Measurements from ENCODE around the gene WDR7.

WDR7 gene

GRCh38 chr18:56913941-56914340, 262.8 kb downstream of the WDR7 start:
- no peaks in the 10 kb centered on the region for H3K27me3 ChIP-seq (replicated peaks; ENCODE audit: insufficient read depth, low read length)
- no peaks in the 10 kb centered on the region for H3K9me3 ChIP-seq (replicated peaks; ENCODE audit: insufficient read depth, low read length)
- no peak overlapping the region for H3K27ac ChIP-seq (ENCODE audit: low read length)
- H3K79me2 ChIP-seq (ENCODE audit: low read length), result no peaks in the 10 kb centered on the region
- DNase-seq, result no peak
- no peak for TF ChIP-seq CTCF (IDR thresholded peaks at IDR 0.05; ENCODE audit: low read length)
- TF ChIP-seq EZH2 (optimal IDR thresholded peaks at IDR 0.05; ENCODE audit: low read depth, low read length), result no peak
- TF ChIP-seq EZH2phosphoT487 (IDR thresholded peaks at IDR 0.05; ENCODE audit: low read length), result no peak
- no peak overlapping the region for H3K4me2 ChIP-seq (ENCODE audit: low read depth, low read length)
- H2AFZ ChIP-seq (ENCODE audit: low read length), result no peak overlapping the region
- no peak overlapping the region for H3K4me3 ChIP-seq (ENCODE audit: low read length)
- no peaks in the 10 kb centered on the region for H3K36me3 ChIP-seq (replicated peaks; ENCODE audit: insufficient read depth, low read length)
- H3K9ac ChIP-seq (ENCODE audit: low read length), result no peak overlapping the region
- no peaks in the 10 kb centered on the region for H3F3A ChIP-seq (ENCODE audit: insufficient read depth, low read length)
- no peaks in the 10 kb centered on the region for H3K4me1 ChIP-seq (ENCODE audit: low read length)
- no peaks in the 10 kb centered on the region for H4K20me1 ChIP-seq (ENCODE audit: insufficient read depth, low read length)
- no peaks in the 10 kb centered on the region for H3K9me2 ChIP-seq (replicated peaks; ENCODE audit: insufficient read depth, low read length)

GRCh38 chr18:56919190-56919589, 268.0 kb downstream of the WDR7 start:
- Histone ChIP-seq H4K20me1 (ENCODE audit: insufficient read depth, low read length) (no peaks in the 10 kb centered on the region), H3F3A (ENCODE audit: insufficient read depth, low read length) (no peaks in the 10 kb centered on the region), H3K4me3 (ENCODE audit: low read length) (no peak overlapping the region), H3K4me2 (ENCODE audit: low read depth, low read length) (no peak overlapping the region), H3K9me2 (replicated peaks; ENCODE audit: insufficient read depth, low read length) (no peaks in the 10 kb centered on the region), H3K79me2 (ENCODE audit: low read length) (no peaks in the 10 kb centered on the region), H3K27ac (ENCODE audit: low read length) (no peak overlapping the region), H3K27me3 (replicated peaks; ENCODE audit: insufficient read depth, low read length) (no peaks in the 10 kb centered on the region), H2AFZ (ENCODE audit: low read length) (no peak overlapping the region), H3K9ac (ENCODE audit: low read length) (no peak overlapping the region), H3K36me3 (replicated peaks; ENCODE audit: insufficient read depth, low read length) (no peaks in the 10 kb centered on the region), H3K4me1 (ENCODE audit: low read length) (no peaks in the 10 kb centered on the region), H3K9me3 (replicated peaks; ENCODE audit: insufficient read depth, low read length) (no peaks in the 10 kb centered on the region)
- DNase-seq, result no peak
- TF ChIP-seq CTCF (IDR thresholded peaks at IDR 0.05; ENCODE audit: low read length) (no peak), EZH2 (optimal IDR thresholded peaks at IDR 0.05; ENCODE audit: low read depth, low read length) (no peak), EZH2phosphoT487 (IDR thresholded peaks at IDR 0.05; ENCODE audit: low read length) (no peak)

GRCh38 chr18:56921896-56922480, 270.8 kb downstream of the WDR7 start:
- Histone ChIP-seq H3K27ac (ENCODE audit: low read length) (no peak overlapping the region), H3K9ac (ENCODE audit: low read length) (no peak overlapping the region), H3F3A (ENCODE audit: insufficient read depth, low read length) (no peaks in the 10 kb centered on the region), H3K27me3 (replicated peaks; ENCODE audit: insufficient read depth, low read length) (no peaks in the 10 kb centered on the region), H3K4me3 (ENCODE audit: low read length) (no peak overlapping the region), H3K4me2 (ENCODE audit: low read depth, low read length) (no peak overlapping the region), H3K9me3 (replicated peaks; ENCODE audit: insufficient read depth, low read length) (no peaks in the 10 kb centered on the region), H3K79me2 (ENCODE audit: low read length) (no peaks in the 10 kb centered on the region), H4K20me1 (ENCODE audit: insufficient read depth, low read length) (no peaks in the 10 kb centered on the region), H2AFZ (ENCODE audit: low read length) (no peak overlapping the region), H3K36me3 (replicated peaks; ENCODE audit: insufficient read depth, low read length) (no peaks in the 10 kb centered on the region), H3K4me1 (ENCODE audit: low read length) (no peaks in the 10 kb centered on the region), H3K9me2 (replicated peaks; ENCODE audit: insufficient read depth, low read length) (no peaks in the 10 kb centered on the region)
- no peak for DNase-seq
- TF ChIP-seq EZH2 (optimal IDR thresholded peaks at IDR 0.05; ENCODE audit: low read depth, low read length) (no peak), CTCF (IDR thresholded peaks at IDR 0.05; ENCODE audit: low read length) (no peak)
